Effector CD4-positive, alpha-beta T cell (primary cell): ENCODE measurements around the gene CNPY2.
"Not testable (repeated sequence)": the region's sequence is repeated elsewhere in the genome, so short reads cannot be mapped to it uniquely, and the experiment has no call there.

Source experiments
- DNase-seq: peaks from one replicate; pipeline ENCODE4 v3.0.0-alpha.2; 2020

The CNPY2 gene

GRCh38 chr12:56333679-56334489, 18.1 kb upstream of the CNPY2 start, which contains the start of gene PAN2:
Gene PAN2 (minus strand): TSS chr12:56334000. CDS start chr12:56333094, 906 bp downstream.
- peak; percentile 87 for DNase-seq

DNA sequence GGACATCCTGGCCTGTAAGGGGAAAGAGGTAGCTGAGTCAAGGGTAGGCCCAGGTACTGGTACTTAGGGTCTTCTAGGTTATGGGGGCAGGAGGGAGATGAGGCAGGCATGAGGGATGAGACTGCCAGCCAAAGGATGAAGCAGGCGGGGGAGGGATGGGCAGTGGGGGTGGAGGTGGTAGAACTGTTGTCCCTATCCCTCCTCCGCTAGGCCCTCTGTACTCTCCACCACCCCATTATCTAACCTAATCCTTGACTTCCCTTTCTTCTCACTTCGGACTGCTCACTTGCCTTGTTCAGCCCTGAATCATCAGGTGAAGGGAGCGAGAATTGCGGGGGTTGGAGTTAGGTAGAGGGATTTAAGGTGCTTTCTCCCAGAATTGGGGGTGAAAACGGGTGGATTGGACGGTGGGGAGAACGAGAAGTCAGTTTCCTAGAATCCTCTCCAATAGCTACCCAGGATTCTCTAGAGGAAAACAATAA, 17.4 kb upstream of the CNPY2 start:
- no peak for DNase-seq

GRCh38 chr12:56332512-56333196, 16.9 kb upstream of the CNPY2 start:
- DNase-seq = no peak

DNA sequence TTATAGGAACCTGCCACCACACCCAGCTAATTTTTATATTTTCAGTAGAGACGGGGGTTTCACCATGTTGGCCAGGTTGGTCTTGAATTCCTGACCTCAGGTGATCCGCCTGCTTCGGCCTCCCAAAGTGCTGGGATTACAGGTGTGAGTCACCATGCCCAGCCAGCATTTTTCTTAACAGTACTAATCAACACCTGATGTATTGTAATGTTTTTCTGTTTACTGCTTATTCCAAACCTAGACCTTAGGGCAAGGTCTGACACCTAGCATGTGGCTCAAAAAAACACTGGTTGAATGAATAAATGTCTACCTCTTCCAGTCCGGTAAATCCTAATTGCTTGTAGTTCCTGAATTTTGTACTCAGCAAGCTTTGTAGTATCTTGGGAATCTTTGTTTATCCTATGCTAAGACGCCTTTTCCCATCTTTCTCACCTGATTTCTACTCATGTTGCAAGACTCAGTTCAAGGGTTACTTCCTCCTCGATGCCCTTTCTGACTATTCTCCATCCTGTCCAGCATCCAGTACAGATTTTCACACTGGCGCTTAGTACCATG, 15.2 kb upstream of the CNPY2 start:
- DNase-seq = no peak

DNA sequence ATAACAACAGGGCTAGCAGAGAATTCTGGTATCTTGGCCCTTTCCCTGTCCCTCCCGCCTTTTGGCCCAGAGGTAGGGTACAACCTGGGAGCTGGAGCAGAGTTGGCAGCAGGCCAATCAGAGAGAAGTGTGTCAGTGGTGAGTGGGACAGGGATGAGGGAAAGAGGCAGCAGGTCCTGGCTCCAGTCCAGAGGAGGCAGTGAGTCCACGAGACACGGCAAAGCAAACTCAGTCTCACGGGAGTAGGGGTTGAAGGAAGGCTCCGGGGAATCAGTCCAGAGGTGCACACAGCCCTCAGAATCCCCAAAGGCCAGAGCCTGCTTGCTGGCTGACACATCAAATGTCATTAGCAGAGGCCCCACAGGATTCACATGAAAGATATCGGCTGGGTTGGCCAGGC, 10.7 kb upstream of the CNPY2 start:
- DNase-seq = no peak

DNA sequence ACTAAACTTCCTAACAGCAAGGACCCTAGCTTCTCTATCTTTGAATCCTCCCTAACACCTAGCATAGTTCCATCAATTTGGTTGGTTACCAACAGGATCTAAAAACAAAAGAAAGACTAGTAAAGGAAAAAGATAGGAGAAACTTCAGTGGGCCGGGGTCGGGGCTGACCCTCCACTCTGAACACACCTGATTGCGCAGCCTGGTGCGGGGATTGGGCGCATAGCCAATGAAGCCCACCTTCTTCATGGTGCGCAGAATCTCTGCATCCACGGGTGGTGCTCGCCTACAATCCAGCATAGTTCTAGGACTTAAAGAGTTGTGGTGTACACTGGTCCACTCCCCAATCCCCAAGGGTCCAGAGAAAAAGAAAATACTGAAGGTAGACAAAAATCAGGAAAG, 10.3 kb upstream of the CNPY2 start:
- no peak for DNase-seq

DNA sequence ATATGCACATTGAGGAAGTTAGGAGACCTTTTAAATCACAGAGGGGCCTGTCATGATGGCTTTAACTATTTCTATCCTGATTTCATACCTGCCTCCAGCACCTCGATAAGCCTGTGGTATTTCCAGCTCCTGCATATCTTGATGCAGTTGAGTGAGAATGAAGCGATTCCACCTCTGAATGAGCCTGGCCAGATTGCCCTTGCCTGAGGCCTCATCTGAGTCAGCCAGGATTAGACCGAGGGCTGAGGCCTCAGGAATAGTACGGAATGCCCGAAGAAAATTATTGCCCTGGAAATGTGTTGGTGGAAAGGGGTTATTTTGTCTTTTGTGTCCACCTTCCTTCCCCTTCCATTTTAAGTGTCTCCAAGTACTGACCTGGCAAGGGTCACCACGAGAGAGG, 8.4 kb upstream of the CNPY2 start:
- DNase-seq = no peak

GRCh38 chr12:56321610-56322009, 5.8 kb upstream of the CNPY2 start:
- not testable (repeated sequence) for DNase-seq

DNA sequence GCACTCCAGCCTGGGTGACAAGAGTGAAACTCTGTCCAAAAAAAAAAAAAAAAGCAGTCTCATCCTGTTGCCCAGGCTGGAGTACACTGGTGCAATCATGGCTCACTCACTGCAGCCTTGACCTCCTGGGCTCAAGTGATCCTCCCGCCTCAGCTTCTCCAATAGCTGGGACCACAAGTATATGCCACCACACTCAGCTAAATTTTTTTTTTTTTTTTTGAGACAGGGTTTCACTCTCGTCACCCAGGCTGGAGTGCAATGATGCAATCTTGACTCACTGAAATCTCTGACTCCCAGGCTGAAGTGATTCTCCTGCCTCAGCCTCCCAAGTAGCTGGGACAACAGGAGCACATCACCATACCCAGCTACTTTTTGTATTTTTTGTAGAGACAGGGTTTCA, 5.2 kb upstream of the CNPY2 start:
- DNase-seq = no peak

- DNase-seq = no peak
Measured at GRCh38 chr12:56317675-56318074, 1.9 kb upstream of the CNPY2 start.

GRCh38 chr12:56315249-56315621, 553 bp downstream of the CNPY2 start:
- DNase-seq = no peak

DNA sequence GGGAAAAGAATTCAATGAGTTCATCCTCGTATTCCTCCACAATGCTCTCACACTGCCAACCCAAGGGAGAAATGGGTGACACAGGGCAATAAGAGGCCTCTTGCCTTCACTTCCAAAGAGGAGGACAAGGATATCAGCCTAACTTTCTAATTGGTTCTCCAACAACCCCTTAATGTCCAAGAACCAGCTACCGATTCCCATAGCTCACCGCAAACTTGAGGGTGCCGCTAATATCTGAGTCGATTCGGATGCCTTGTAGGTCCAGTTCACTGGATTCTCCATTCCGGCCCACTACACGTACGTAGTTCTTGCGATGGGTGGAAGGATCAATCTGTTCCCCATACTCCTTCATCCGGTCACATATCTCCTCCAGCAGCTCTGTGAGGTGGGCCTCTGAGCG, 4.8 kb downstream of the CNPY2 start:
- no peak for DNase-seq

GRCh38 chr12:56308714-56309113, 7.1 kb downstream of the CNPY2 start:
- no peak for DNase-seq

GRCh38 chr12:56307221-56307965, 8.4 kb downstream of the CNPY2 start:
- DNase-seq = no peak

DNA sequence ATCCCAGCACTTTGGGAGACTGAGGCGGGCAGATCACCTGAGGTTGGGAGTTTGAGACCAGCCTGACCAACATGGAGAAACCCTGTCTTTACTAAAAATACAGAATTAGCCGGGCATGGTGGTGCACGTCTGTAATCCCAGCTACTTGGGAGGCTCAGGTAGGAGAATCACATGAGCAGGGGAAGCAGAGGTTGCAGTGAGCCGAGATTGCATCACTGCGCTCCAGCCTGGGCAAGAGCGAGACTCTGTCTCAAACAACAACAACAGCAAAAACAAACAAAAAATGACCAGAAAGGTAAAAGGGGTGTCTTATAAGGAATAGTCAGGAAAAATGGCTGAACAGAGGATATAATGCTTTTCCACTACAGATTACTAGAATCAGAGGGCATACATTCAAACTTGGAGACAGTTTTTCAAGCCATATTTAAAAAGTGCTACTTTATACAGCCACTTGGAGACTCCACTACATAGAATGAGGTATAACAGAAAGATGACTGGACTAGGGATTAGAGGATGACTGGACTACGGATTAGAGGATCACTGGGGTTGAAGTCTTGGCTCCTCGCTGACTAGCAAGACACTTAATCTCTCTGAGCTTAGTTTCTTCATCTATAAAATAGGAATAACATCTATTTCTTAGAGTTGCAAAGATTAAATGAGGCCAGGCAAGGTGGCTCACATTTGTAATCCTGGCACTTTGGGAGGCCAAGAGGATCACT, 10.8 kb downstream of the CNPY2 start:
- DNase-seq = no peak

DNA sequence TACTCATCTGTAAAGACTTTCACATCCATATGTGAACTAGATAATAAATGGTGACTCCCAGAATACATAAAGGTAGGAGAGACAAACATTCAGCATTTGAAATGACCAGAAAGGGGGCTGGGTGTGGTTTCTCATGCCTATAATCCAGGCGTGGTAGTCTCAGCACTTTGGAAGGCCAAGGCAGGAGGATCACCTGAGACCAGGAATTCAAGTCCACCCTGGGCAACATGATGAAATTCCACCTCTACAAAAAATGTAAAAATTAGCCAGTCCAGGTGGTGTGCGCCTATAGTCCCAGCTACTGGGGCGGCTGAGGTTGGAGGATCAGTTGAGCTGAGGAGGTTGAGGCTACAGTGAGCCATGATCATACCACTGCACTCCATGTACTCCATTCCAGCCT, 11.5 kb downstream of the CNPY2 start:
- no peak for DNase-seq

GRCh38 chr12:56300644-56301464, 14.9 kb downstream of the CNPY2 start:
- no peak for DNase-seq

GRCh38 chr12:56299853-56300643, 15.7 kb downstream of the CNPY2 start, which contains the start of gene CS:
Gene CS (minus strand): TSS chr12:56300330. CDS start chr12:56300201, 129 bp downstream.
- DNase-seq = peak; percentile 99

GRCh38 chr12:56299308-56299852, 16.4 kb downstream of the CNPY2 start:
- no peak for DNase-seq

DNA sequence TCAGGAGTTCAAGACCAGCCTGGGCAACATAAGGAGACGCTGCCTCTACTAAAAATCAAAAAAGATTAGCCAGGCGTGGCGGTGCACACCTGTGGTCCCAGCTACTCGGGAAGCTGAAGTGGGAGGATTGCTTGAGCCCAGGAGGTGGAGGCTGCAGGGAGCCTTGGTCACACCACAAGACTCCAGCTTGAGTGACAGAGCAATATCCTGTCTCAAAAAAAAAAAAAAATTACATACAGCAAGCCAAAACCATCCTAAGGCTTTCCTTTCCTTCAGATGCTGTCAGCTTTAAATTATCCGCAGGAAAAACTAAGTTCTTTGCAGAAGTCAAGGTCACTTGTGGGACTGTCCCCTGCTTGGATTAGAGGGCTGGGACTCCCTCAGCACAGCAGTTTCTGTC, 17.0 kb downstream of the CNPY2 start:
- no peak for DNase-seq
